ENCODE data around the gene AUTS2.

The AUTS2 gene

DNA sequence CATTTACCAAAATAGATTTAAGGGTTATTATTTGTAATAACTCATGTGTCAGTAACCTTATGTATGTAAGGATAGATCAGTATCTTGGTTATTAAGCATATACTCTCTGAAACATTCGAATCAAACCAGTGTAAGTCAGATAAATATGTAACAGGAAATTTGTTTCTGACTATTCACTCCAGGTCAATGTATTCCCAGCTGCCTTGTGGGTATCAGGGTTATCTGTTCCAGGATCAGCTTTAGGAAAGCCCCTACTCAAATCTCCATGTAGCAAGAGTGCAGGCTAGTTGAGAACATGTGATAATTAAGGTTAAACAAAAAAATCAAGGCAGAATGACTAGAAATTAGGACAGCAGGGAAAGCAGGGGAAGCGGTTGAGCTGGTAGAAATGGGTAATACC is 201.7 kb downstream of the AUTS2 start:
- H3K4me1 ChIP-seq (ENCODE audit: control insufficient read depth, insufficient read depth, low read length) = no peaks in the 10 kb centered on the region
- no CpG with 5 or more reads among the region's 2 CpGs for WGBS (ENCODE audit: insufficient coverage, insufficient read length)
- no peak overlapping the region for H3K4me3 ChIP-seq (ENCODE audit: low read length)
- H3K36me3 ChIP-seq (ENCODE audit: control insufficient read depth, insufficient read depth, low read length) = no peaks in the 10 kb centered on the region
- H3K27me3 ChIP-seq (ENCODE audit: control insufficient read depth, insufficient read depth, low read length) = no peaks in the 10 kb centered on the region
- H3K27ac ChIP-seq (ENCODE audit: low read length) = no peak overlapping the region
- no peaks in the 10 kb centered on the region for H3K9me3 ChIP-seq (ENCODE audit: control insufficient read depth, insufficient read depth, low read length)
- no peak for DNase-seq (ENCODE audit: low read depth, low spot score)

GRCh38 chr7:69800495-69800894 is 202.2 kb downstream of the AUTS2 start:
- Histone ChIP-seq H3K36me3 (ENCODE audit: control insufficient read depth, insufficient read depth, low read length) (no peaks in the 10 kb centered on the region), H3K9me3 (ENCODE audit: control insufficient read depth, insufficient read depth, low read length) (no peaks in the 10 kb centered on the region), H3K4me3 (ENCODE audit: low read length) (no peak overlapping the region), H3K27ac (ENCODE audit: low read length) (no peak overlapping the region), H3K4me1 (ENCODE audit: control insufficient read depth, insufficient read depth, low read length) (no peaks in the 10 kb centered on the region), H3K27me3 (ENCODE audit: control insufficient read depth, insufficient read depth, low read length) (no peaks in the 10 kb centered on the region)
- DNase-seq (ENCODE audit: low read depth, low spot score) = no peak

- no peak overlapping the region for H3K4me3 ChIP-seq (ENCODE audit: low read length)
- no CpG with 5 or more reads among the region's 5 CpGs for WGBS (ENCODE audit: insufficient coverage, insufficient read length)
Measured at GRCh38 chr7:69801729-69802682, 203.7 kb downstream of the AUTS2 start.

GRCh38 chr7:69803699-69804516 is 205.6 kb downstream of the AUTS2 start:
- no CpG with 5 or more reads among the region's 5 CpGs for WGBS (ENCODE audit: insufficient coverage, insufficient read length)
- no peaks in the 10 kb centered on the region for H3K9me3 ChIP-seq (ENCODE audit: control insufficient read depth, insufficient read depth, low read length)
- no peaks in the 10 kb centered on the region for H3K4me1 ChIP-seq (ENCODE audit: control insufficient read depth, insufficient read depth, low read length)
- H3K27me3 ChIP-seq (ENCODE audit: control insufficient read depth, insufficient read depth, low read length) = no peaks in the 10 kb centered on the region
- H3K36me3 ChIP-seq (ENCODE audit: control insufficient read depth, insufficient read depth, low read length) = no peaks in the 10 kb centered on the region
- no peak overlapping the region for H3K27ac ChIP-seq (ENCODE audit: low read length)
- no peak for DNase-seq (ENCODE audit: low read depth, low spot score)
- H3K4me3 ChIP-seq (ENCODE audit: low read length) = no peak overlapping the region

More at GRCh38 chr7:69801729-69802682, 203.7 kb downstream of the AUTS2 start:
- H3K27me3 ChIP-seq (ENCODE audit: control insufficient read depth, insufficient read depth, low read length) = no peaks in the 10 kb centered on the region
- no peak for DNase-seq (ENCODE audit: low read depth, low spot score)
- H3K27ac ChIP-seq (ENCODE audit: low read length) = no peak overlapping the region
- H3K9me3 ChIP-seq (ENCODE audit: control insufficient read depth, insufficient read depth, low read length) = no peaks in the 10 kb centered on the region
- H3K36me3 ChIP-seq (ENCODE audit: control insufficient read depth, insufficient read depth, low read length) = no peaks in the 10 kb centered on the region
- H3K4me1 ChIP-seq (ENCODE audit: control insufficient read depth, insufficient read depth, low read length) = no peaks in the 10 kb centered on the region

DNA sequence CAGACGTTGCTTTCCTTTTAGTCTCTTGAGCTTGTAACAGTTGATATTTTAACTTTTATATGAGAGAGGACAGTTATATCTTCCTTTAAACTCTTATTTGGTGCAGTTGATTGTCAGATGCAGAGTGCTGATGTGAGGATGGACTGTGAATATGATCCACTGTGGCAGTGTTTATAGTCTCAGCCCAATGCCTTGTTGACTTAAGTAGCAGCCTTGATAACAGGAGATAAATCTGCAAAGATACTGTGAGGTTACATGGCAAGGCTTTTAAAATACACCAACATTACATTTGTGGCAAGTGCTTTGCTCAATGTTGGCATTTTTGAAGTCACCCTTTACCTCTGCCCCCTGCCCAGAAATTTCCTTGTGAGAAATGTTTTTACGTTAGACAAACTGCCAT is 206.7 kb downstream of the AUTS2 start:
- no CpG with 5 or more reads among the region's 2 CpGs for WGBS (ENCODE audit: insufficient coverage, insufficient read length)
- no peak for DNase-seq (ENCODE audit: low read depth, low spot score)

GRCh38 chr7:69808391-69808790 is 210.1 kb downstream of the AUTS2 start:
- Histone ChIP-seq H3K27ac (ENCODE audit: low read length) (no peak overlapping the region), H3K4me1 (ENCODE audit: control insufficient read depth, insufficient read depth, low read length) (no peaks in the 10 kb centered on the region), H3K9me3 (ENCODE audit: control insufficient read depth, insufficient read depth, low read length) (no peaks in the 10 kb centered on the region), H3K36me3 (ENCODE audit: control insufficient read depth, insufficient read depth, low read length) (no peaks in the 10 kb centered on the region), H3K27me3 (ENCODE audit: control insufficient read depth, insufficient read depth, low read length) (no peaks in the 10 kb centered on the region), H3K4me3 (ENCODE audit: low read length) (no peak overlapping the region)
- no CpG with 5 or more reads among the region's 1 CpG for WGBS (ENCODE audit: insufficient coverage, insufficient read length)
- no peak for DNase-seq (ENCODE audit: low read depth, low spot score)

More for the DNA sequence above, 206.7 kb downstream of the AUTS2 start:
- Histone ChIP-seq H3K27me3 (ENCODE audit: control insufficient read depth, insufficient read depth, low read length) (no peaks in the 10 kb centered on the region), H3K9me3 (ENCODE audit: control insufficient read depth, insufficient read depth, low read length) (no peaks in the 10 kb centered on the region), H3K4me3 (ENCODE audit: low read length) (no peak overlapping the region), H3K4me1 (ENCODE audit: control insufficient read depth, insufficient read depth, low read length) (no peaks in the 10 kb centered on the region), H3K27ac (ENCODE audit: low read length) (no peak overlapping the region), H3K36me3 (ENCODE audit: control insufficient read depth, insufficient read depth, low read length) (no peaks in the 10 kb centered on the region)

DNA sequence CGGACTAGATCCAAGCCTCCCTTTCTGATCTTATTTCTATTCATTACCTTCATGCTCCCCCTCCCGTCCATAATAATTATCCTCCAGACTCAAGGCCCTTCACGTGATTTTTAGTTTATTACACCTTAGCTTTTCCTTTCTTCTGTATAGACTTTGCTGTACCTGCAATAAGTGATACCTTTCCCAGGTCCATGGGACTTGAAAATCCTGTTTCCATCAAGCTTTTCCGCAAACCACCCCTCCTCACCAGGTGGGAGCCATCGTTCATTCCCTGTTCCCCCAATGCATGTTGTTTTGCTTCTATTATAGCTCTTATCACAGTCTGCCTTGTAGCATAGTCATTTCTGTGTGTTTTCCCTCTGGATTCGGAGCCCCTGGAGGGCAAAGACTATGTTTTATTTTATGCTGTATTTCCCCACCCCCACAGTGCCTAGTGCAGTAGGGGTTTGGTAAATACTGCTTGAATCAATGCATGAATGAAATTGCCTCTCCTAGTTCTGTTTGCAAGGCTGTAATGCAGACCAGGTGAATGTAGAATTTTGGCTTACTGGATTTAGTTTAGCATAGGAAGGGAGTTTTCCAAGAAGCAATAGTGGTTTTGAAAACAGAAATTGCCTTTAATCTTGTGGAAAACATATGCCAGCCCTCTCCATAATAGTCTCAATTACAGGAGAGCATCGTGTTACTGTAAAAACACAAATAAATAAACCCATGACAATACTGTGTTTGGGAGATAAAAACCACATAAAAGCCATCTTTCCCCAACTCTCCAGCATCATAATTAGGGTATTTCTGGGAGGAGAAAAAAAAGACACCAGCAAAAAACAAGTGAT is 213.4 kb downstream of the AUTS2 start:
- no peaks in the 10 kb centered on the region for H3K27me3 ChIP-seq (ENCODE audit: control insufficient read depth, insufficient read depth, low read length)
- WGBS (ENCODE audit: insufficient coverage, insufficient read length) = no CpG with 5 or more reads among the region's 7 CpGs
- no peak overlapping the region for H3K4me3 ChIP-seq (ENCODE audit: low read length)
- H3K27ac ChIP-seq (ENCODE audit: low read length) = no peak overlapping the region
- H3K36me3 ChIP-seq (ENCODE audit: control insufficient read depth, insufficient read depth, low read length) = no peaks in the 10 kb centered on the region
- H3K4me1 ChIP-seq (ENCODE audit: control insufficient read depth, insufficient read depth, low read length) = peaks cover 2% of the 10 kb centered on the region; the same call in 1 of the 2 replicates
- no peaks in the 10 kb centered on the region for H3K9me3 ChIP-seq (ENCODE audit: control insufficient read depth, insufficient read depth, low read length)
- no peak for DNase-seq (ENCODE audit: low read depth, low spot score)

DNA sequence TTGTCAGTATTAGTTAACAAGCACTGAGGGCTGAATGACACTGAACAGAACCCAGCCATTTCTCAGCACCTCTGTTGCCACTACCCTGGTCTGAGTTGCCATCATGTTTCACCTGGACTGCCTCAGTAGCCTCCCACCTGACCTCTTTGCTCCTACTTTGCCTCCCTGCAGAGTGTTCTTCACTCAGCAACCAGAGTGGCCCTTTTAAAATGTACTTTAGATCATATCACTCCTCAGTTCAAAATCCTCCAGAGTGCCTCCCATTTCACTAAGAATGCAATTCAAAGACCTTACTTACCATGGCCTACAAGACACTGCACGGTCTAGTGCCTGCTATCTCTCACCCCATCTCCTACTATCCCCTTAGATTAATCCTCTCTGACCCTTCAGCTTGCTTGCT is 214.5 kb downstream of the AUTS2 start:
- Histone ChIP-seq H3K4me3 (ENCODE audit: low read length) (no peak overlapping the region), H3K9me3 (ENCODE audit: control insufficient read depth, insufficient read depth, low read length) (no peaks in the 10 kb centered on the region), H3K27me3 (ENCODE audit: control insufficient read depth, insufficient read depth, low read length) (no peaks in the 10 kb centered on the region), H3K27ac (ENCODE audit: low read length) (no peak overlapping the region), H3K4me1 (ENCODE audit: control insufficient read depth, insufficient read depth, low read length) (peaks cover 4% of the 10 kb centered on the region), H3K36me3 (ENCODE audit: control insufficient read depth, insufficient read depth, low read length) (no peaks in the 10 kb centered on the region)
- WGBS (ENCODE audit: insufficient coverage, insufficient read length) = no CpG with 5 or more reads among the region's 1 CpG
- no peak for DNase-seq (ENCODE audit: low read depth, low spot score)

DNA sequence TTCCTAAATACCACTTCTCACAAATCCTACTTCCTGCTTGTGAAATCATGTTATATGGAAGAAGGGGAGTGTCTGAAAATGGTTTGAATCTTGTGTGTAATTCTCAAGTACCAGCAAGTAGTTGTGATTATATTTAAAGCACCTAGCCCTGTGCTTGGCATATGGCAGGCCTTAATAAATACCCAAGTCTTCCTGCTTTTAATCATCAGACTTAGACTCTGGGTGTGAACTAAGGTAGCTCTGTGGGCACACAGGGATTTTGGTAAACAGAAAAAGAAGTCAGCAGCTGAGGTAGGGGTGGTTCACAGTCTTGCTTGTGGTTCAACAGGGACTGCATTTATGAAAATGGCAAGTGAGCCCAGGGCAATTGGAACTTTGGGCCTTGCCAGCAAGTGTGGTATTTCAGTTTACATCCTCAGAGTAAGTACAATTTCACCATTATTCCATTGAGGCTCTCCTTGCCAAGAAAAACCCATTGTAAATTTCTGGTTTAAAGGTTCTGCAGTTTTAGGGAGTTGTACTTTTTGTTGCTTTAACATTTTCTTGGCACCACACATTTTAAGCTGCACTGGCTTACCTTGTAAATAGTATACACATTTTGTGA is 215.5 kb downstream of the AUTS2 start:
- H3K27me3 ChIP-seq (ENCODE audit: control insufficient read depth, insufficient read depth, low read length) = no peaks in the 10 kb centered on the region
- no peaks in the 10 kb centered on the region for H3K9me3 ChIP-seq (ENCODE audit: control insufficient read depth, insufficient read depth, low read length)
- H3K27ac ChIP-seq (ENCODE audit: low read length) = no peak overlapping the region
- no peak for DNase-seq (ENCODE audit: low read depth, low spot score)
- H3K4me1 ChIP-seq (ENCODE audit: control insufficient read depth, insufficient read depth, low read length) = peaks cover 5% of the 10 kb centered on the region
- no peaks in the 10 kb centered on the region for H3K36me3 ChIP-seq (ENCODE audit: control insufficient read depth, insufficient read depth, low read length)
- no peak overlapping the region for H3K4me3 ChIP-seq (ENCODE audit: low read length)
